Measurements from ENCODE around the gene OPA3. TPM values are rescaled to one million over a fixed set of nuclear protein-coding genes. Genes with fewer than 3 reads are reported as not detected.

Gene OPA3
- polyA plus RNA-seq, 3 donors, result 4.4 to 6.9 (median 5.6) TPM

- WGBS (ENCODE audit: insufficient coverage), result 100% methylated on average over 3 of the region's 3 CpGs
Observed at GRCh38 chr19:45568732-45569131, 15.9 kb downstream of the OPA3 start.

GRCh38 chr19:45567609-45568008, 17.0 kb downstream of the OPA3 start:
- no peaks in the 10 kb centered on the region for H3K36me3 ChIP-seq (replicated peaks in 1 of 2; ENCODE audit: control insufficient read depth in 1 of 2, insufficient read depth in 2 of 2, low read length in 2 of 2)
- H2AFZ ChIP-seq (ENCODE audit: insufficient read depth, low read depth, low read length, poor library complexity, severe bottlenecking), result no peak overlapping the region
- no peaks in the 10 kb centered on the region for H3K27me3 Mint-ChIP-seq (ENCODE audit: low read depth in 3 of 3)
- no CpG with 5 or more reads among the region's 2 CpGs for WGBS (ENCODE audit: insufficient coverage)
- peaks cover 0 to 3% (median 0%) of the 10 kb centered on the region in 7 donors for H3K9me3 Mint-ChIP-seq
- no peaks in the 10 kb centered on the region for H3K4me1 ChIP-seq (ENCODE audit: control insufficient read depth in 1 of 2, insufficient read depth in 2 of 2, low read length in 2 of 2)
- intact Hi-C loops (cut with micrococcal nuclease), result no loop called here
- no peak overlapping the region for H3K9ac ChIP-seq (ENCODE audit: insufficient read depth, low read length, poor library complexity, severe bottlenecking)
- no peak overlapping the region for H3K4me3 ChIP-seq (replicated peaks in 1 of 3; ENCODE audit: low read depth in 2 of 3, low read length in 3 of 3)
- no peaks in the 10 kb centered on the region for H3K27me3 ChIP-seq (ENCODE audit: control insufficient read depth in 2 of 2, insufficient read depth in 2 of 2, low read length in 2 of 2)
- H4K20me1 ChIP-seq (ENCODE audit: insufficient read depth, low read length), result peaks cover 17% of the 10 kb centered on the region
- H3K4me3 Mint-ChIP-seq, result no peak overlapping the region
- H3K79me2 ChIP-seq (ENCODE audit: insufficient read depth, low read length), result no peaks in the 10 kb centered on the region
- no peak overlapping the region for H3K4me2 ChIP-seq (replicated peaks; ENCODE audit: extremely low read depth, low read length, poor library complexity, severe bottlenecking)
- TF ChIP-seq CTCF (IDR thresholded peaks at IDR 0.05), result no peak
- H3K9me3 ChIP-seq (replicated peaks in 1 of 2; ENCODE audit: control insufficient read depth in 1 of 2, insufficient read depth in 1 of 2, low read length in 2 of 2), result no peaks in the 10 kb centered on the region
- no peak overlapping the region for H3K27ac Mint-ChIP-seq
- no peak overlapping the region for H3K27ac ChIP-seq (ENCODE audit: low read depth in 1 of 2, low read length in 2 of 2)
- H3K4me1 Mint-ChIP-seq, result no peaks in the 10 kb centered on the region
- DNase-seq, result no peak
- H3K36me3 Mint-ChIP-seq, result peaks cover 2 to 3% of the 10 kb centered on the region in 2 donors

More at GRCh38 chr19:45568732-45569131, 15.9 kb downstream of the OPA3 start:
- no peak overlapping the region for H3K4me3 Mint-ChIP-seq
- Histone ChIP-seq H3K4me3 (replicated peaks in 1 of 3; ENCODE audit: low read depth in 2 of 3, low read length in 3 of 3) (no peak overlapping the region), H2AFZ (ENCODE audit: insufficient read depth, low read depth, low read length, poor library complexity, severe bottlenecking) (no peak overlapping the region), H3K4me2 (replicated peaks; ENCODE audit: extremely low read depth, low read length, poor library complexity, severe bottlenecking) (no peak overlapping the region), H3K27ac (ENCODE audit: low read depth in 1 of 2, low read length in 2 of 2) (no peak overlapping the region), H3K36me3 (replicated peaks in 1 of 2; ENCODE audit: control insufficient read depth in 1 of 2, insufficient read depth in 2 of 2, low read length in 2 of 2) (no peaks in the 10 kb centered on the region), H3K4me1 (ENCODE audit: control insufficient read depth in 1 of 2, insufficient read depth in 2 of 2, low read length in 2 of 2) (no peaks in the 10 kb centered on the region), H3K9ac (ENCODE audit: insufficient read depth, low read length, poor library complexity, severe bottlenecking) (no peak overlapping the region), H3K27me3 (ENCODE audit: control insufficient read depth in 2 of 2, insufficient read depth in 2 of 2, low read length in 2 of 2) (no peaks in the 10 kb centered on the region), H3K9me3 (replicated peaks in 1 of 2; ENCODE audit: control insufficient read depth in 1 of 2, insufficient read depth in 1 of 2, low read length in 2 of 2) (no peaks in the 10 kb centered on the region), H4K20me1 (ENCODE audit: insufficient read depth, low read length) (peaks cover 17% of the 10 kb centered on the region), H3K79me2 (ENCODE audit: insufficient read depth, low read length) (no peaks in the 10 kb centered on the region)
- H3K4me1 Mint-ChIP-seq, result no peaks in the 10 kb centered on the region
- H3K27me3 Mint-ChIP-seq (ENCODE audit: low read depth in 3 of 3), result no peaks in the 10 kb centered on the region
- intact Hi-C loops (cut with micrococcal nuclease), result no loop called here
- no peak for DNase-seq
- H3K27ac Mint-ChIP-seq, result peak overlapping the region in 1 of 7 donors; percentile 42
- H3K36me3 Mint-ChIP-seq, result peaks cover 2 to 13% of the 10 kb centered on the region in 2 donors
- H3K9me3 Mint-ChIP-seq, result peaks cover 0 to 3% (median 0%) of the 10 kb centered on the region in 7 donors
- no peak for TF ChIP-seq CTCF (IDR thresholded peaks at IDR 0.05)

Measured in CD14-positive monocyte (primary cell).